Vein endothelial cell (primary cell): ENCODE measurements around the gene HOXD4. TPM values are rescaled to one million over a fixed set of nuclear protein-coding genes. Genes with fewer than 3 reads are reported as not detected.
A peak's percentile ranks its signal among the peaks of the same experiment; 100 is the strongest.

Source experiments
- small RNA-seq: library from RNA; depleted of rRNA; stranded (forward); fragments of <200 nt; gene quantifications from one replicate; pipeline ENCODE3, GENCODE V24; 2012
- total RNA-seq: library from RNA; depleted of rRNA; stranded (reverse); fragments of >200 nt; gene quantifications from 2 replicates; pipeline ENCODE4 v1.2.3, GENCODE V29; 2012

The HOXD4 gene
- 7.8 and 9.4 TPM in 2 replicates for total RNA-seq

DNA sequence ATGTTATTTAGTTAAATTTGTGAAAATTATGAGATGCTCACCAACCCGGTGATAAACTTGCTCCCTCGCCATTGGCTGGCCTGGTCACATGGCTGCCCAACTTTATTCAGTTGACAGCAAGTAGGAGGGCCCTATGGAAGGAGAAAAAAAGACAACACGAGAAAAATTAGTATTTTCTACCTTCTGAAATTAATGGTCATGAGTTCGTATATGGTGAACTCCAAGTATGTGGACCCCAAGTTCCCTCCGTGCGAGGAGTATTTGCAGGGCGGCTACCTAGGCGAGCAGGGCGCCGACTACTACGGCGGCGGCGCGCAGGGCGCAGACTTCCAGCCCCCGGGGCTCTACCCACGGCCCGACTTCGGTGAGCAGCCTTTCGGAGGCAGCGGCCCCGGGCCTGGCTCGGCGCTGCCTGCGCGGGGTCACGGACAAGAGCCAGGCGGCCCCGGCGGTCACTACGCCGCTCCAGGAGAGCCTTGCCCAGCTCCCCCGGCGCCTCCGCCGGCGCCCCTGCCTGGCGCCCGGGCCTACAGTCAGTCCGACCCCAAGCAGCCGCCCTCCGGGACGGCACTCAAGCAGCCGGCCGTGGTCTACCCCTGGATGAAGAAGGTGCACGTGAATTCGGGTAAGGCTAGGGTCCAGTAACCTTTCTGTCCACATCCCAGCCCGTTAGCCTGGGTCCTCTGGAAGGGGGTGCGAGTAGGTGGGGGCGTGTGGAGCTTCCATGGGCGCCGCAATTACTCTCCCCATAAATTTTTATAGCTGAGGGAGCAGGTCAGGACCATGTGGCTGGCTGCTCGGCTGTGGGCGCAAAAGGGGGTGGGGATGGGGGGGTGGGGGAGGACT is at the start of gene HOXD4:
TSS of gene HOXD4 (plus strand) at position 109 of the 846 bp plus-strand sequence. CDS start at position 193, 84 bp downstream.

DNA sequence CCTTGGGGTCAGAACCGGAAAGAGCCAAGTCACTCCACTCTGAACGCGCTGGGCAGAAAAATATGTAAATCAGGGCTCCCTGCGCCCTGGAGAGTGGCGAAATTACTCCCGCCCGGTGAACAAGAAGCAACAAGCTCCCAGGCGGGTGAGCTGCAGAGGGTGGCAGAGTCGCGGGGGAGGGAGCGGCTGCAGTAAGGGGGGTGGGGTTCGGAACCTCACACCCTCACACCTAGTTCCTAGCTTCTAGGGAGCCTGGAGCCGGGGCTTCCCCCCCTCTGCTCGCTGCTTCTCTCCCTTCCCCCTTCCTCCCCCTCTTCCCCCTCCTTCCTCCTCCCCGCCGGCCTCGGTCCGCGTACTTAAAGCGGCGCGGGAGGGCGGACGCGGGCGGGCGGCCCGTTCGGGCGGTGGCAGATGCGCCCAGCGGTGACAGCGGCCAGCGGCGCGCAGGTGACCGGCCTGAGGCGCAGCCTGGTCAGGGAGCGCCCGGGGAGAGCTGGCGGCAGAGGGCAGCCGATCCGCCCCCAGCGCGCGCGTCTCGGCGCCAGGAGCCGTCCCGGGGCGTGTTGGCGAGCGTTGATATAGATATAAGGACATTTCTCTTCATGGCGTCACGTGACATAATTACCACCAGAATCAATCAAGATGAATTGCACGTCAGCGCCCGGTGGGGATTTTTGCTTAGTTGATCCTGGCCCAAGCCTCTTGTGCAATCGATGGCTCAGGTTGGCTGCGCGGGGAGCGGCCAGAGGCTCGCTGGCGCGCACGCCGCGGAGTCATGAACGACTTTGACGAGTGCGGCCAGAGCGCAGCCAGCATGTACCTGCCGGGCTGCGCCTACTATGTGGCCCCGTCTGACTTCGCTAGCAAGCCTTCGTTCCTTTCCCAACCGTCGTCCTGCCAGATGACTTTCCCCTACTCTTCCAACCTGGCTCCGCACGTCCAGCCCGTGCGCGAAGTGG is 44.5 kb upstream of the HOXD4 start, which contains the start of gene HOXD11:
TSS of gene HOXD11 (plus strand) at position 700 of the 959 bp plus-strand sequence. CDS start at position 776, 76 bp downstream.

DNA sequence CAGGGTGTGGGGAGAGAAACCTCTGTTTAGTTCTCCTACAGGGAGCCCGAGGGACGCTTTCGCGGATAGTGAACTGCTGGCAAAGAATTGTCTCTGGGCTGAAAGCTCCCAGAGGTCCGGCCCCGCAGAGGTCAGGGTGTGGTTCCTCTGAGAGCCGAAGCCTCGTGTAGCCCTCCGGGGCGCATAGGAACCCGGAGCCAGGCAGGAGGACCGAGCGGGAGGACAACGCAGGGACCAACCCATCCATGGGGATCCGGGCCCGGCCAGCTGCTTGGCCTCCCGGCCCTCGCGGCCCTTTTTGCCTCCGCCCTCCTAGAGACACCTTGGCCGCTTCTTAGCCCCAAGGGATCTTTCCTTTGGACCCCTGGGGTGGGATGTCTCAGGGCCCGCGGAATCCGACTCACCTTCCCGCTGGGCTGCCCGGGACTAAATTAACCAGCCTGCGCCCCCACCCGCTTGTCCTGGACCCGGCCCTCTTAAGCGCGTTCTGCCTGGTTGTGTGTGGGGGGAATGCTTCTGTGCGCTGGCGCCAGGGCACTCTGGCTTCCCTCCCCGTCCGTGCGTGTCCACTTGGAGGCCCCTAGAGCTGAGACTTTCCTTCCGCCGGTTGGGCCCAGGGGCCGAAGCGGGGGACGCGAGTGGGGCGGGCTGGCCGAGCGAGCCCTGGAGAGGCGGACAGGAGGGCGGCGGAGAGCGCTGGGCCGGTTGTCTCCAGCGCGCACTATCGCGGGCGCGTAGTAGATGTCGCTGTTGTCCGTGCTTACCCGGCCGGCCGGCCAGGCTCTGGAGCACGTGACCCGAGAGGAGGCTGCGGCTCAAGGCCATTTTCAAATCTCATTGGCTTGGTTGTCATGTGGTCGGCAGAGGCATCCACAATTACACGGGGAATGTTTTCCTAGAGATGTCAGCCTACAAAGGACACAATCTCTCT is 35.2 kb upstream of the HOXD4 start, which contains the start of gene HOXD10:
TSS of gene HOXD10 (plus strand) at position 896 of the 931 bp plus-strand sequence. CDS start 56 bp downstream, outside the sequence.

DNA sequence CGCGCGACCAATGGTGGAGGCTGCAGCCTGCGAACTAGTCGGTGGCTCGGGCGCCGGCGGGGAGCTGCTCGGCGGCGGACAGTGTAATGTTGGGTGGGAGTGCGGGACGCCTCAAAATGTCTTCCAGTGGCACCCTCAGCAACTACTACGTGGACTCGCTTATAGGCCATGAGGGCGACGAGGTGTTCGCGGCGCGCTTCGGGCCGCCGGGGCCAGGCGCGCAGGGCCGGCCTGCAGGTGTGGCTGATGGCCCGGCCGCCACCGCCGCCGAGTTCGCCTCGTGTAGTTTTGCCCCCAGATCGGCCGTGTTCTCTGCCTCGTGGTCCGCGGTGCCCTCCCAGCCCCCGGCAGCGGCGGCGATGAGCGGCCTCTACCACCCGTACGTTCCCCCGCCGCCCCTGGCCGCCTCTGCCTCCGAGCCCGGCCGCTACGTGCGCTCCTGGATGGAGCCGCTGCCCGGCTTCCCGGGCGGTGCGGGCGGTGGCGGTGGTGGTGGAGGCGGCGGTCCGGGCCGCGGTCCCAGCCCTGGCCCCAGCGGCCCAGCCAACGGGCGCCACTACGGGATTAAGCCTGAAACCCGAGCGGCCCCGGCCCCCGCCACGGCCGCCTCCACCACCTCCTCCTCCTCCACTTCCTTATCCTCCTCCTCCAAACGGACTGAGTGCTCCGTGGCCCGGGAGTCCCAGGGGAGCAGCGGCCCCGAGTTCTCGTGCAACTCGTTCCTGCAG is 28.5 kb upstream of the HOXD4 start, which contains the start of gene HOXD9:
TSS of gene HOXD9 (plus strand) at position 37 of the 728 bp plus-strand sequence. CDS start at position 87, 50 bp downstream.

DNA sequence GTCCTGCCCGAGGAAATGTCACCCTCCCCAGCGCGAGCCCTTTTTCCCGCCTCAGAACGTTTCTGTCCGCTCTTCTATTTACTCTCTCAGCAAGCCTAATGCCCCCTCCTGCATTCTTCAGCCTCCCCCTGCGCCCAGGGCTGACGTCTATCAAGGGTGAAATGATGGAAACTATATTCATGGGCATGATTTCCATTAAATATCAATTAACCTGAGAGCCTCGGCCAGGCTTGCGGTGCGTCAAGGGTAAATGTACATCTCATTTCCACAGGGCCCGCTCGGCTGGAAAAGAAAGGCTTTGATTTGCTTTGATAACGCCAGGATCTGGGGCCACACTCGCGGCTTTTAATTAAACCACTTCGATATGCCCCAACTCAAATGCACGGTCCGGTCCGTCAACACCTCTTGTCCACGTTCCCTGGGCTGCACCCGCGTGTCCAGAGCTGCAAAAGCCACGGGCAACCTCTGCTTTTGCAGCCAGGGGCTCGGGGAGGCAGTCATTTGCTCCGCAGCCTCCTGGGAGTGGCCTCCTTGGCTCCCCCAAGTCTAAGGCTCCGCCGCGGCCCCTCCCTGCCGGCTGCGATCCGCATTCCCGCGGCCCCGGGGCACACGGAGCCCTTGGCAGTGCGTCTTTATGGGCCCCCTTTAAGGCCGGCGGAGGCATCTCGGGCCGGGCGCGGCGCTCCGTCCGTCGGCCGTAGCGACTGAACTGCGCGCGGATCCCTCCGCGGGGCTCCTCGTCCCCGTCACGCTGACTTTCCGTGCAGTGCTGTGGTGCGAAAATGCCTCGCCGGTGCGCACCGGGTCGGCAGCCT is 22.2 kb upstream of the HOXD4 start, which contains the start of gene HOXD8:
TSS of gene HOXD8 (plus strand) at position 724 of the 815 bp plus-strand sequence. CDS start 662 bp downstream, outside the sequence.

DNA sequence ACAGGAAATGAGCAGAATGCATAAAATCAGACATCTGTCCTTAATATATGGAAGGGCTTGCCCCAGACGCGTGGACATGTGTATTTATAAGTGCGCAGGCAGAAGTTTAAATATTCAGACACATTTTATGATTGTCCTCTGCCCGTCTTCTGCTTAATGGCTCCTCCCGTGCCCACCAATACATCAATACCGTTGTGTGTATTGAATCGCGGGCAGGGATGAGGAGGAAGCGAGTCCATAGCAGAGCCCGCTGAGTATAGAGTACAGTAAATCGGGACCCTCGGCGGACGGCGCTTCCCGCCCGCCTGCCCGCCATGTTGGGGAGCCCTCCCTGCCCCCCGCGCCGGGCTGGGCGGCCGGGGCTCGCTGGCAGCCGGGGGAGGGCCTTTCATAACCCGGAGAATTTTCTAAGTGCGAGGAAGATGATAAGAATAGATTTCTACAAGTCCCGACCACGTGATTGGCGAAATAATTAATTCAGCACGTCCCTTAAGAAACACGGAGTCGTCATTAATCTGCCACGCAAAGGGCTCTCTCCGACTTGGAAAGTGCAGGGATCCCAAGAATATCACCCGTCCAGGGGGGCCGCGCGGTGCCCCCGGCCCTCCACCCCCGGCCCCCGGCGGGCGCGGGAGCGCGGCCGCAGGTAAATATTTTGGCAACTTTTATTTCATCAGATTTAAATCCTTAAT is 5.6 kb downstream of the HOXD4 start, which contains the start of gene HOXD3:
TSS of gene HOXD3 (plus strand) at position 501 of the 692 bp plus-strand sequence. CDS start 11,808 bp downstream, outside the sequence.

DNA sequence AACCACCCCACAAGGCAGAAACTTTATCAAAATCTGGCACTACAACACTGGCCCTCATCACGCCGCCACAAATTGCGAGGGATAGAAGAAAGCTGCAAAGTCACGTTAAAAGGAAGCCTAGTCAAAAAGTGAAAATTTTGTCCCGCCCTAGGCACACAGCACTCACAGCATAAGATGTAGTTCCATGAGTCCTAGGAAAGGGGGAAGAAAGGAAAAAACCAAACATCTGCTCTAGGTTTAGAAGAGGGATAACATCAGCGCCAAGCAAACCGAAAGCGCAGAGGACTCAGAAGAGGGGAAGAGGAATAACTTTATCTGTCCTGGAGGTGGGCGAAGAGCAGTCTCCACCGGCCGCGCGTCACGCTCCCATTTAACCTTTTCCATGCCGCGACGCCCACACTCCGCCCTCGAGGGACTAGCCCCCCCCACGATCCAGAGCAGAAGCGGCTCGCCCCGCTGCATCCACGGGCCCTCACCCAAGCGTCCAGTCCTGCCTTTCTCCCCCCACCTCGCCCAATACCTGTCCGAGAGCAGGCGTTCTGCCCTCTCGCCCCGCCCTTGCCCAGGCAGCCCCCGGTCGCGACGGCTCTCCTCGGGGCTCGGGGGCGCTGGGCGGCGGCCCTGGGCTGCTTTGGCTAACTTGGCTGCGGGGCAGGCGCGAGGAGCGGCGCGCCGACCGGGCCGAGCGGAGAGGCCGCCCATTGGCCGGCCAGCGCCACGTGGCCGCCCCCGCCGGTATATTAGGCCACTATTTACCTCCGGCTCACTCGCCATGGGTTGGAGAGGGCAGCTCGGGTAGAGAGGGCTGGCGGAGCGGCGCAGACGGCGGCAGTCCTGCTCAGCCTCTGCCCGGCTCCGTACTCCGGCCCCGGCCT is 36.8 kb downstream of the HOXD4 start, which contains the start of gene HOXD1:
TSS of gene HOXD1 (plus strand) at position 770 of the 875 bp plus-strand sequence. CDS start 134 bp downstream, outside the sequence.

Small RNA genes within 50 kb of the gene (small RNA-seq; reads per million reads assigned to genes)
- gene MIR10B: 8,293 reads per million, percentile 100 among the genes with 10 or more reads in this experiment

Other genes starting within 250 kb of the HOXD4 start
- gene LNPK, start 149.3 kb upstream of the HOXD4 start, total RNA-seq: 14.1 and 27.8 TPM in 2 replicates
- not detected in 2 replicates for gene EVX2, start 67.6 kb upstream of the HOXD4 start, total RNA-seq
- not detected in 2 replicates for gene HOXD13, start 58.8 kb upstream of the HOXD4 start, total RNA-seq
- not detected in 2 replicates for gene HOXD12, start 51.8 kb upstream of the HOXD4 start, total RNA-seq
- gene HOXD11, start 44.3 kb upstream of the HOXD4 start, total RNA-seq: not detected in 2 replicates
- 2.2 and 2.3 TPM in 2 replicates for gene HOXD10, start 34.8 kb upstream of the HOXD4 start, total RNA-seq
- 11.7 and 22.5 TPM in 2 replicates for gene HOXD9, start 28.8 kb upstream of the HOXD4 start, total RNA-seq
- gene HOXD8, start 21.8 kb upstream of the HOXD4 start, total RNA-seq: 22.1 and 24.8 TPM in 2 replicates
- gene HOXD3, start 5.8 kb downstream of the HOXD4 start, total RNA-seq: 13.4 and 18.0 TPM in 2 replicates
- 16.6 and 26.8 TPM in 2 replicates for gene HOXD1, start 37.1 kb downstream of the HOXD4 start, total RNA-seq
- gene MTX2, start 117.9 kb downstream of the HOXD4 start, total RNA-seq: 25.5 and 26.3 TPM in 2 replicates